HepG2 (cell line): Measurements from ENCODE around the gene TLDC2. TPM values are rescaled to one million over a fixed set of nuclear protein-coding genes. Genes with fewer than 3 reads are reported as not detected.

Experiments used
- AGO2 ChIP-seq: fragments of 200-400 bp; formaldehyde crosslinking; optimal IDR thresholded peaks from 2 replicates; pipeline ENCODE3; 2017; ENCODE audit warnings: mild to moderate bottlenecking, low read depth, low read length, moderate library complexity
- ARNT2 ChIP-seq: sonication (generic); formaldehyde crosslinking; IDR thresholded peaks from 2 replicates; pipeline ENCODE4 v1.8.0; 2022; ENCODE audit warnings: mild to moderate bottlenecking, low read depth, missing genetic modification reagents, moderate library complexity
- BHLHE40 ChIP-seq: IDR thresholded peaks from 2 replicates; pipeline ENCODE4 v1.6.1; 2011; ENCODE audit warnings: low read length, improper control_type of control experiment
- GPN1 ChIP-seq: sonication (generic); formaldehyde crosslinking; IDR thresholded peaks from 2 replicates; pipeline ENCODE4 v1.5.1; 2020; ENCODE audit warnings: missing genetic modification reagents, borderline replicate concordance
- NAIF1 ChIP-seq: sonication (generic); formaldehyde crosslinking; IDR thresholded peaks from 2 replicates; pipeline ENCODE4 v1.5.0; 2020; ENCODE audit warnings: mild to moderate bottlenecking, missing genetic modification reagents, borderline replicate concordance
- NONO ChIP-seq, 2 experiments: fragments of 450-650 bp in 1 of 2; sonication (generic) in 1 of 2; formaldehyde crosslinking in 1 of 2; IDR thresholded peaks in 1 of 2; conservative IDR thresholded peaks in 1 of 2; 2 replicates each; pipeline versions ENCODE4 v1.6.1 to v1.8.0; 2017 to 2022; ENCODE audit warnings: mild to moderate bottlenecking in 1 of 2, missing genetic modification reagents in 1 of 2, moderate library complexity in 1 of 2
- NR3C1 ChIP-seq: sonication (generic); formaldehyde crosslinking; IDR thresholded peaks from 2 replicates; pipeline ENCODE4 v1.4.0; 2020; ENCODE audit warnings: missing genetic modification reagents
- PCBP2 ChIP-seq: fragments of 200-400 bp; formaldehyde crosslinking; optimal IDR thresholded peaks from 2 replicates; pipeline ENCODE3; 2018; ENCODE audit warnings: low read length, low read depth; ENCODE audit not compliant: poor library complexity, severe bottlenecking
- POLR2A ChIP-seq, 2 experiments: IDR thresholded peaks; 2 replicates each; pipeline ENCODE4 v1.6.1; 2011; ENCODE audit warnings: low read depth in 2 of 2, low read length in 2 of 2, mild to moderate bottlenecking in 1 of 2, moderate library complexity in 1 of 2; ENCODE audit not compliant: insufficient read depth in 1 of 2
- TRIM22 ChIP-seq: fragments of 450-650 bp; IDR thresholded peaks from 2 replicates; pipeline ENCODE4 v1.6.1; 2017
- ZC3H13 ChIP-seq: sonication (generic); formaldehyde crosslinking; IDR thresholded peaks from 2 replicates; pipeline ENCODE4 v1.8.1; 2023; ENCODE audit warnings: mild to moderate bottlenecking, missing genetic modification reagents, moderate library complexity
- ZHX2 ChIP-seq, 2 experiments: sonication (generic) in 1 of 2; formaldehyde crosslinking in 1 of 2; IDR thresholded peaks; 2 replicates each; pipeline versions ENCODE4 v1.6.1 to v1.9.0; 2014 to 2022; ENCODE audit warnings: antibody characterized with exemption in 1 of 2, borderline replicate concordance in 1 of 2, inconsistent platforms in 1 of 2, low read depth in 1 of 2, missing genetic modification reagents in 1 of 2
- ZNF232 ChIP-seq: sonication (generic); formaldehyde crosslinking; IDR thresholded peaks from 2 replicates; pipeline ENCODE4 v1.4.0; 2020; ENCODE audit warnings: missing genetic modification reagents, borderline replicate concordance
- polyA plus RNA-seq, 8 experiments: library from polyadenylated mRNA; depleted of rRNA in 3 of 8; stranded (reverse) in 7 of 8; unstranded in 1 of 8; fragments of >200 nt; fragmentation: Illumina TruSeq in 4 of 8; extraction: Trizol in 4 of 8; gene quantifications; 2 replicates each; pipeline versions ENCODE4 v1.2.1 to v1.2.3, GENCODE V29; 2011 to 2016; ENCODE audit warnings: low read depth in 4 of 8, missing spikeins in 1 of 8, mixed read lengths in 1 of 8; ENCODE audit not compliant: insufficient read depth in 1 of 8
- total RNA-seq, 5 experiments: library from RNA; depleted of rRNA; stranded (reverse); fragments of >200 nt; fragmentation: Illumina TruSeq; extraction: Trizol; gene quantifications; 2 replicates each; pipeline ENCODE4 v1.2.3, GENCODE V29; 2016; ENCODE audit warnings: low read depth in 1 of 5
- TF ChIP-seq, protein P1 (sequence below): sonication (generic); formaldehyde crosslinking; IDR thresholded peaks from 2 replicates; pipeline ENCODE4 v1.5.0; 2020; ENCODE audit warnings: mild to moderate bottlenecking, missing genetic modification reagents
- TF ChIP-seq, protein P2 (sequence below): IDR thresholded peaks from 2 replicates; pipeline ENCODE4 v1.6.1; 2016; ENCODE audit warnings: missing compliant biosample characterization, missing genetic modification reagents, borderline replicate concordance

TLDC2 gene
- total and polyA plus RNA-seq, 2 of the 13 experiments (the other 11 are each of a cell fraction or from before 2014, with no cell fraction given) = 1.5 to 1.6 TPM

DNA sequence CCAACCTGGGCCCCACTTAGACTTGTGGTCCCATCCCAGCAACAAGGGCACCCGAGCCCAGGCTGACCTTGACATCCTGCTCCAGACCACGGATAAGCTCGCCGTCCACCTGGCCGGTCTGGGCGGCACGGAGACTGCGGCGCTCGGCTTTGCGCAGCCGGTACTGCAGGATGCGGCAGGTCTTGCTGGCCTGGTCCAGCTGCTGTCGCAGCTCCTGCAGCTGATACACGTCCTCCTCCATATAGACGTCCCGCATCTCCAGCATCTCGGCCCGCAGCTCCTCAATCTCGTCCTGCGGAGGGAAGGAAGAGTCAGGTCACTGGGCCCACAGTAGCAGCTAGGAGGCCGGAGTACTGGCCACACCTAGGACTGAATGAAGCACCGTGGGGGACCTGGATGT lies 36.8 kb upstream of the TLDC2 start (continued):
- peak; percentile 70 for TF ChIP-seq AGO2
- no peak for TF ChIP-seq POLR2A (IDR thresholded peaks at IDR 0.05; ENCODE audit: insufficient read depth in 1 of 2, low read depth in 2 of 2, low read length in 2 of 2)
- TF ChIP-seq, protein P1, sequence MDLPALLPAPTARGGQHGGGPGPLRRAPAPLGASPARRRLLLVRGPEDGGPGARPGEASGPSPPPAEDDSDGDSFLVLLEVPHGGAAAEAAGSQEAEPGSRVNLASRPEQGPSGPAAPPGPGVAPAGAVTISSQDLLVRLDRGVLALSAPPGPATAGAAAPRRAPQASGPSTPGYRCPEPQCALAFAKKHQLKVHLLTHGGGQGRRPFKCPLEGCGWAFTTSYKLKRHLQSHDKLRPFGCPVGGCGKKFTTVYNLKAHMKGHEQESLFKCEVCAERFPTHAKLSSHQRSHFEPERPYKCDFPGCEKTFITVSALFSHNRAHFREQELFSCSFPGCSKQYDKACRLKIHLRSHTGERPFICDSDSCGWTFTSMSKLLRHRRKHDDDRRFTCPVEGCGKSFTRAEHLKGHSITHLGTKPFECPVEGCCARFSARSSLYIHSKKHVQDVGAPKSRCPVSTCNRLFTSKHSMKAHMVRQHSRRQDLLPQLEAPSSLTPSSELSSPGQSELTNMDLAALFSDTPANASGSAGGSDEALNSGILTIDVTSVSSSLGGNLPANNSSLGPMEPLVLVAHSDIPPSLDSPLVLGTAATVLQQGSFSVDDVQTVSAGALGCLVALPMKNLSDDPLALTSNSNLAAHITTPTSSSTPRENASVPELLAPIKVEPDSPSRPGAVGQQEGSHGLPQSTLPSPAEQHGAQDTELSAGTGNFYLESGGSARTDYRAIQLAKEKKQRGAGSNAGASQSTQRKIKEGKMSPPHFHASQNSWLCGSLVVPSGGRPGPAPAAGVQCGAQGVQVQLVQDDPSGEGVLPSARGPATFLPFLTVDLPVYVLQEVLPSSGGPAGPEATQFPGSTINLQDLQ (CRISPR knock-in tag) = no peak
- TF ChIP-seq NONO (IDR thresholded peaks at IDR 0.05) = no peak
- TF ChIP-seq NONO (CRISPR knock-in tag; conservative IDR thresholded peaks at IDR 0.05) = no peak
- TF ChIP-seq ARNT2 = no peak
- TF ChIP-seq BHLHE40 = 0 out of 2 replicates have a peak, but pooled peaks have one; percentile 1
- TF ChIP-seq ZHX2 (IDR thresholded peaks at IDR 0.05; ENCODE audit: low read depth) = no peak
- TF ChIP-seq ZHX2 (CRISPR knock-in tag; IDR thresholded peaks at IDR 0.05; ENCODE audit: borderline replicate concordance) = no peak
- no peak for TF ChIP-seq PCBP2
- TF ChIP-seq ZC3H13 (CRISPR knock-in tag) = no peak
- TF ChIP-seq, protein P2, sequence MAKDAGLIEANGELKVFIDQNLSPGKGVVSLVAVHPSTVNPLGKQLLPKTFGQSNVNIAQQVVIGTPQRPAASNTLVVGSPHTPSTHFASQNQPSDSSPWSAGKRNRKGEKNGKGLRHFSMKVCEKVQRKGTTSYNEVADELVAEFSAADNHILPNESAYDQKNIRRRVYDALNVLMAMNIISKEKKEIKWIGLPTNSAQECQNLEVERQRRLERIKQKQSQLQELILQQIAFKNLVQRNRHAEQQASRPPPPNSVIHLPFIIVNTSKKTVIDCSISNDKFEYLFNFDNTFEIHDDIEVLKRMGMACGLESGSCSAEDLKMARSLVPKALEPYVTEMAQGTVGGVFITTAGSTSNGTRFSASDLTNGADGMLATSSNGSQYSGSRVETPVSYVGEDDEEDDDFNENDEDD (CRISPR knock-in tag) = no peak
- TF ChIP-seq NAIF1 (CRISPR knock-in tag) = no peak
- no peak for TF ChIP-seq ZNF232 (CRISPR knock-in tag)
- TF ChIP-seq GPN1 (CRISPR knock-in tag) = no peak
- TF ChIP-seq TRIM22 = no peak
- no peak for TF ChIP-seq NR3C1 (CRISPR knock-in tag)
